Vein endothelial cell (primary cell): ENCODE measurements around the gene STRADB. TPM values are rescaled to one million over a fixed set of nuclear protein-coding genes. Genes with fewer than 3 reads are reported as not detected.

Experiments
- small RNA-seq: library from RNA; depleted of rRNA; stranded (forward); fragments of <200 nt; gene quantifications from one replicate; pipeline ENCODE3, GENCODE V24; 2012
- total RNA-seq: library from RNA; depleted of rRNA; stranded (reverse); fragments of >200 nt; gene quantifications from 2 replicates; pipeline ENCODE4 v1.2.3, GENCODE V29; 2012

Gene STRADB
- 20.3 and 22.5 TPM in 2 replicates for total RNA-seq

GRCh38 chr2:201451292-201452057 lies at the start of gene STRADB, which contains the start of gene TRAK2:
STRADB (plus strand) TSS chr2:201451740; CDS start chr2:201454841, 3,101 bp downstream.
TRAK2 (minus strand) TSS chr2:201451458; CDS start chr2:201420507, 30,951 bp downstream.

Small RNAs within 50 kb of the gene (small RNA-seq; reads per million reads assigned to genes)
- not detected for gene RF00019

Other genes with a start within 250 kb of the STRADB start
- 6.2 and 7.5 TPM in 2 replicates for gene CASP8, start 191.2 kb upstream of the STRADB start, total RNA-seq
- 0.65 and 1.1 TPM in 2 replicates for gene FLACC1, start 94.4 kb upstream of the STRADB start, total RNA-seq
- 34.6 and 38.9 TPM in 2 replicates for gene TRAK2, start 282 bp upstream of the STRADB start, total RNA-seq
- 38.3 and 44.4 TPM in 2 replicates for gene TMEM237, start 191.8 kb downstream of the STRADB start, total RNA-seq
- 7.5 and 17.1 TPM in 2 replicates for gene MPP4, start 246.9 kb downstream of the STRADB start, total RNA-seq